GM12878 (cell line): ENCODE data around the gene DIP2A. TPM values are rescaled to one million over a fixed set of nuclear protein-coding genes. Genes with fewer than 3 reads are reported as not detected.
A peak's percentile ranks its signal among the peaks of the same experiment; 100 is the strongest.

Experiments used
- BACH1 ChIP-seq: fragments of 450-650 bp; IDR thresholded peaks from 2 replicates; pipeline ENCODE4 v1.6.1; 2017; ENCODE audit warnings: mild to moderate bottlenecking, borderline replicate concordance
- CUX1 ChIP-seq: IDR thresholded peaks from 2 replicates; pipeline ENCODE4 v1.6.1; 2012; ENCODE audit warnings: improper control_type of control experiment, low read depth, low read length; ENCODE audit not compliant: insufficient replicate concordance
- DPF2 ChIP-seq: fragments of 450-650 bp; IDR thresholded peaks from 2 replicates; pipeline ENCODE4 v1.6.1; 2017; ENCODE audit warnings: mild to moderate bottlenecking
- ETV6 ChIP-seq, 2 experiments: fragments of 450-650 bp in 1 of 2; IDR thresholded peaks in 1 of 2; conservative IDR thresholded peaks in 1 of 2; 2 replicates each; pipeline ENCODE4 v1.6.1; 2014; ENCODE audit warnings: antibody characterized with exemption in 1 of 2, borderline replicate concordance in 1 of 2, low read depth in 1 of 2, mild to moderate bottlenecking in 1 of 2, moderate library complexity in 1 of 2
- GATAD2B ChIP-seq: fragments of 450-650 bp; conservative IDR thresholded peaks from 2 replicates; pipeline ENCODE4 v1.6.1; 2017; ENCODE audit warnings: low read depth, mild to moderate bottlenecking, moderate library complexity
- MEF2B ChIP-seq: fragments of 450-650 bp; IDR thresholded peaks from 2 replicates; pipeline ENCODE4 v1.6.1; 2018; ENCODE audit warnings: mild to moderate bottlenecking, moderate library complexity; ENCODE audit not compliant: partially characterized antibody, poor library complexity, severe bottlenecking
- NFYB ChIP-seq: IDR thresholded peaks from 2 replicates; pipeline ENCODE4 v1.6.1; 2011; ENCODE audit warnings: low read depth, mild to moderate bottlenecking, low read length, improper control_type of control experiment, moderate library complexity; ENCODE audit not compliant: insufficient read depth
- PAX5 ChIP-seq: IDR thresholded peaks from 2 replicates; pipeline ENCODE4 v1.6.1; 2011; ENCODE audit warnings: low read depth, low read length, borderline replicate concordance
- SMAD1 ChIP-seq: fragments of 450-650 bp; IDR thresholded peaks from 2 replicates; pipeline ENCODE4 v1.6.1; 2018; ENCODE audit warnings: mild to moderate bottlenecking, low read depth; ENCODE audit not compliant: partially characterized antibody
- SMARCA5 ChIP-seq: fragments of 450-650 bp; IDR thresholded peaks from 2 replicates; pipeline ENCODE4 v1.6.1; 2017; ENCODE audit warnings: mild to moderate bottlenecking
- SMC3 ChIP-seq: IDR thresholded peaks from 2 replicates; pipeline ENCODE4 v1.6.1; 2011; ENCODE audit warnings: low read length, improper control_type of control experiment, borderline replicate concordance
- SP1 ChIP-seq: IDR thresholded peaks from one replicate; pipeline ENCODE4 v1.6.1; 2011; ENCODE audit warnings: low read depth, low read length
- SREBF2 ChIP-seq: IDR thresholded peaks from 2 replicates; pipeline ENCODE4 v1.6.1; 2012; ENCODE audit warnings: mild to moderate bottlenecking, low read length
- STAT1 ChIP-seq: fragments of 450-650 bp; conservative IDR thresholded peaks from 2 replicates; pipeline ENCODE4 v1.6.1; 2014; ENCODE audit warnings: antibody characterized with exemption, mild to moderate bottlenecking
- TAF1 ChIP-seq: IDR thresholded peaks from 2 replicates; pipeline ENCODE4 v1.6.1; 2011; ENCODE audit warnings: mild to moderate bottlenecking, low read depth, low read length, borderline replicate concordance
- WRNIP1 ChIP-seq: IDR thresholded peaks from 2 replicates; pipeline ENCODE4 v1.6.1; 2011; ENCODE audit warnings: low read depth, low read length, improper control_type of control experiment, borderline replicate concordance
- YBX1 ChIP-seq: fragments of 450-650 bp; IDR thresholded peaks from 2 replicates; pipeline ENCODE4 v1.6.1; 2016; ENCODE audit warnings: antibody characterized with exemption
- ZBTB4 ChIP-seq: fragments of 450-650 bp; formaldehyde crosslinking; IDR thresholded peaks from 2 replicates; pipeline ENCODE4 v1.4.0; 2022; ENCODE audit warnings: mild to moderate bottlenecking, moderate library complexity
- polyA plus RNA-seq, 11 experiments: library from polyadenylated mRNA; depleted of rRNA in 4 of 11; unstranded in 6 of 11; stranded (reverse) in 5 of 11; fragments of >200 nt; fragmentation: Nextera tagmentation in 4 of 11; fragmentation: Illumina TruSeq in 1 of 11; extraction: Ambion mirVana in 4 of 11; extraction: Trizol in 1 of 11; gene quantifications; 1 replicate in 1 of 11; 2 replicates in 10 of 11; pipeline versions ENCODE4 v1.2.1 to v1.2.3, GENCODE V29; 2011 to 2016; ENCODE audit warnings: inconsistent platforms in 2 of 11, missing spikeins in 2 of 11, low read depth in 1 of 11
- total RNA-seq, 4 experiments: library from RNA; depleted of rRNA in 3 of 4; stranded (reverse); fragments of >200 nt in 3 of 4; fragmentation: Illumina TruSeq in 1 of 4; extraction: Trizol in 1 of 4; gene quantifications; 2 replicates each; pipeline versions ENCODE4 v1.2.1 to v1.2.3, GENCODE V29; 2013 to 2021

The DIP2A gene
- total and polyA plus RNA-seq, 10 of the 15 experiments (the other 5 are each of a cell fraction or from before 2014, with no cell fraction given), result 1.7 to 25.5 (median 12.2) TPM

GRCh38 chr21:46458315-46459023, at the start of gene DIP2A (continued):
- TF ChIP-seq ZBTB4 (CRISPR knock-in tag) (no peak), SMC3 (0 out of 2 replicates have a peak, but pooled peaks have one; percentile 5), CUX1 (no peak), DPF2 (0 out of 2 replicates have a peak, but pooled peaks have one; percentile 5), PAX5 (no peak), WRNIP1 (no peak), GATAD2B (peak; percentile 62; the same call in 1 of the 2 replicates), SREBF2 (no peak), TAF1 (peak; percentile 50; the same call in 1 of the 2 replicates), YBX1 (no peak), SMARCA5 (no peak), STAT1 (no peak), SMAD1 (no peak), BACH1 (peak; percentile 39; the same call in 1 of the 2 replicates), SP1 (peak; percentile 89), MEF2B (no peak), ETV6 (conservative IDR thresholded peaks at IDR 0.05 in 1 of 2, IDR thresholded peaks at IDR 0.05 in 1 of 2; ENCODE audit: borderline replicate concordance in 1 of 2, low read depth in 1 of 2) (no peak), NFYB (peak; percentile 92)
